Pancreas (tissue), 10 donors: ENCODE measurements around the gene MARK3. TPM values are rescaled to one million over a fixed set of nuclear protein-coding genes. Genes with fewer than 3 reads are reported as not detected.
A peak's percentile ranks its signal among the peaks of the same experiment; 100 is the strongest.

Experiments used
- ATAC-seq, 4 donors: fragments of 200-7000 bp; cut with Tn5 transposase; one replicate each; pipeline versions ENCODE4 v1.8.0 to v1.9.1; 2020; ENCODE audit warnings: mild to moderate bottlenecking in 4 of 4, moderate library complexity in 4 of 4
- DNase-seq, 6 donors: peaks; one replicate each; pipeline ENCODE4 v3.0.0-alpha.2; 2020
- FAIRE-seq: peaks from 2 replicates; lab custom pipeline; 2012; peaks lifted over from hg19 to GRCh38; lab: Jason Lieb, UNC
- H3K27ac ChIP-seq, 4 donors: fragments of 200-600 bp; sonication (generic); 1 replicate in 3 of 4; 2 replicates in 1 of 4; pipeline versions ENCODE4 v1.5.0 to v1.8.0; 2020
- H3K27me3 ChIP-seq, 4 donors: fragments of 200-600 bp; one replicate each; pipeline ENCODE4 v1.8.0; 2021
- H3K36me3 ChIP-seq, 3 donors: fragments of 200-600 bp; sonication (generic) in 1 of 3; one replicate each; pipeline versions ENCODE4 v1.5.0 to v1.8.0; 2020 to 2021
- H3K4me1 ChIP-seq, 3 donors: fragments of 200-600 bp; one replicate each; pipeline ENCODE4 v1.8.0; 2021
- H3K4me3 ChIP-seq, 4 donors: fragments of 200-600 bp; sonication (generic) in 2 of 4; one replicate each; pipeline versions ENCODE4 v1.5.0 to v1.8.0; 2020 to 2021
- H3K9me3 ChIP-seq, 4 donors: fragments of 200-600 bp; one replicate each; pipeline ENCODE4 v1.8.0; 2021
- WGBS, 2 donors: extraction: QIAGEN DNeasy Blood & Tissue Kit; methylation state at CpG; one replicate each; pipeline ENCODE4 v1.1.7; 2013; 5-methylcytosine and 5-hydroxymethylcytosine counted together
- intact Hi-C, 3 donors: fragments of 100-400 bp; cut with DNase I; formaldehyde crosslinking; loops; one replicate each; pipeline versions ENCODE4 v1.11.1 to v1.14.2; 2022
- polyA plus RNA-seq, 2 donors: library from polyadenylated mRNA; stranded (reverse); fragments of 200-250 nt; gene quantifications; one replicate each; pipeline ENCODE4 v1.2.3, GENCODE V29; 2013
- total RNA-seq, 6 donors: library from RNA; stranded (reverse); fragmentation: NEBNext Ultra II Directional in 4 of 6; extraction: Animal tissue kit (Norgen Biotek cat#: 25700) in 4 of 6; gene quantifications; one replicate each; pipeline versions ENCODE4 v1.2.1 to v1.2.4, GENCODE V29; 2021 to 2023
- TF ChIP-seq, protein P1 (sequence below), 4 donors: fragments of 200-600 bp; sonication (generic) in 3 of 4; IDR thresholded peaks; one replicate each; pipeline versions ENCODE4 v1.5.0 to v1.8.0; 2021; ENCODE audit warnings: antibody characterized with exemption in 4 of 4
- donor health status: healthy with polysubstance abuse.
- donor health status: DM: no; HTN: no; CAD: no; lungs with moderate emphysema.
- donor health status: DM: no; HTN: no; CAD: no.
- donor health status: control.
- donor health status: control.
- donor health status: Bipolar disorder and iron deficiency.
- donor health status: DM: yes; HTN: yes; CAD: no.
- donor health status: DM: no; HTN: no; CAD: no.
- donor health status: DM: no; HTN: no; CAD: no.
- donor health status: DM: yes; HTN: yes; CAD: no.

Gene MARK3
- total and polyA plus RNA-seq, 8 donors, result 35.3 to 110 (median 47.0) TPM

DNA sequence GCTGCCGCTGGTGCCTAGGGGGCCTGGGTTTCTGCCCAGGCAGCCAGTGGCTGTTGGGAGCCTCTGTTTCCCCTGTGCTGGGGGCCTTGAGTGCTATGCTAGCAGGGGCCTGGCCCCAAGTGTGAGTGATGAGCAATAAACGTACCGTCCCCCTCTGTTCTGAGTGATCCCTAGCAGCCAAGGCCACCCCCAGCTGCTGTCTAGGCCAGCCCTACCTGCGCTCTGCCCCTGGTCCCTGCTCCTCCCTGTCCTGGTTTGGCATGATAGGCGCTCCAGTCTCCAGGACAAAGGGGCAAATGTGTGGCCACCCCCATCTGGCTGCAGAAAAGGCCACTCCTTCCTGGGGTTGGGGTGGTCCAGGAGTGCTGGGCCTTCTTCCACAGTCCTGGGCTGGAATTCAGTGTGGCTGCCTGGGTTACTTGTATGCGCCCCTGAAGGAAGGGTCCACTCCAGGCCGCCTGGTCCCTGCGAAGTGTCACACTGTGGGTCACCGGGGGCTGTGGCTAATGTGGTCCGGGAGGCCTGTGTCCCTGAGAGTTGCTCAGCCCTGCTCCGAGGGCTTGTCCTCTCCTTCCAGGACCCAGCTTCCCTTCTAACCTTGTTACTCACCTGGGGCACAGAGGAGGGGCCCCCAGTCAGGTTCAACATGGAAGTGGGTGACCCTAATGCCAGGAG is 150.8 kb downstream of the MARK3 start:
- intact Hi-C loops, result no loop called here
- Histone ChIP-seq H3K36me3 (no peaks in the 10 kb centered on the region), H3K27me3 (no peaks in the 10 kb centered on the region), H3K4me1 (peaks cover 0 to 3% (median 0%) of the 10 kb centered on the region in 3 donors), H3K9me3 (no peaks in the 10 kb centered on the region), H3K27ac (no peak overlapping the region), H3K4me3 (no peak overlapping the region)
- no peak for ATAC-seq
- DNase-seq, result peak in 2 of 6 donors; percentile 20 to 58
- no peak for FAIRE-seq
- TF ChIP-seq, protein P1, sequence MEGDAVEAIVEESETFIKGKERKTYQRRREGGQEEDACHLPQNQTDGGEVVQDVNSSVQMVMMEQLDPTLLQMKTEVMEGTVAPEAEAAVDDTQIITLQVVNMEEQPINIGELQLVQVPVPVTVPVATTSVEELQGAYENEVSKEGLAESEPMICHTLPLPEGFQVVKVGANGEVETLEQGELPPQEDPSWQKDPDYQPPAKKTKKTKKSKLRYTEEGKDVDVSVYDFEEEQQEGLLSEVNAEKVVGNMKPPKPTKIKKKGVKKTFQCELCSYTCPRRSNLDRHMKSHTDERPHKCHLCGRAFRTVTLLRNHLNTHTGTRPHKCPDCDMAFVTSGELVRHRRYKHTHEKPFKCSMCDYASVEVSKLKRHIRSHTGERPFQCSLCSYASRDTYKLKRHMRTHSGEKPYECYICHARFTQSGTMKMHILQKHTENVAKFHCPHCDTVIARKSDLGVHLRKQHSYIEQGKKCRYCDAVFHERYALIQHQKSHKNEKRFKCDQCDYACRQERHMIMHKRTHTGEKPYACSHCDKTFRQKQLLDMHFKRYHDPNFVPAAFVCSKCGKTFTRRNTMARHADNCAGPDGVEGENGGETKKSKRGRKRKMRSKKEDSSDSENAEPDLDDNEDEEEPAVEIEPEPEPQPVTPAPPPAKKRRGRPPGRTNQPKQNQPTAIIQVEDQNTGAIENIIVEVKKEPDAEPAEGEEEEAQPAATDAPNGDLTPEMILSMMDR (IDR thresholded peaks at IDR 0.05), result no peak
- 84 to 92% methylated on average over 11 of the region's 11 CpGs for WGBS, 2 donors

DNA sequence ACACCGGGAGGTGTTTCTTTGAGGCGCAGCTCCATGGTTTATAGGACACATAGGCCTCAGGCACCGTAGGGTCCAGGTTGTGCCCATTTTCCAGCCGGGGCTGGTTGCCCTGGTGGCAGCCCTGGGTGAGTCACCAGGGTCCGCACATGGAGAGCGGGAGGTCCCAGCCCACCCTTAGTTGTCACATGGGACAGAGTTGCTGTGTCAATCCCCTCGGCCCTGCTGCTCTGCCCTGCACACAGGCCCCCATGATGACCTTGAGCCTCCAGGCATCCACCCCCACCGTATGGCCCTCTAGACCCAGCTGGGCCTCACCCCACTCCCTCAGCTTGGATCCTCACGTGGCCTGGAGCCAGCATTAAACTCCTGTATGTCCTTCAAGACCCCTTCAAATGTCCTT is 151.5 kb downstream of the MARK3 start:
- FAIRE-seq (no peak), DNase-seq (peak in 2 of 6 donors; percentile 33 to 51), ATAC-seq (no peak)
- TF ChIP-seq, protein P1 (IDR thresholded peaks at IDR 0.05), result no peak
- Histone ChIP-seq H3K27ac (no peak overlapping the region), H3K36me3 (no peaks in the 10 kb centered on the region), H3K9me3 (no peaks in the 10 kb centered on the region), H3K4me3 (no peak overlapping the region), H3K4me1 (peaks cover 0 to 3% (median 0%) of the 10 kb centered on the region in 3 donors), H3K27me3 (no peaks in the 10 kb centered on the region)
- 74% methylated on average over 9 of the region's 9 CpGs for WGBS, 2 donors
- intact Hi-C loops, result no loop called here

DNA sequence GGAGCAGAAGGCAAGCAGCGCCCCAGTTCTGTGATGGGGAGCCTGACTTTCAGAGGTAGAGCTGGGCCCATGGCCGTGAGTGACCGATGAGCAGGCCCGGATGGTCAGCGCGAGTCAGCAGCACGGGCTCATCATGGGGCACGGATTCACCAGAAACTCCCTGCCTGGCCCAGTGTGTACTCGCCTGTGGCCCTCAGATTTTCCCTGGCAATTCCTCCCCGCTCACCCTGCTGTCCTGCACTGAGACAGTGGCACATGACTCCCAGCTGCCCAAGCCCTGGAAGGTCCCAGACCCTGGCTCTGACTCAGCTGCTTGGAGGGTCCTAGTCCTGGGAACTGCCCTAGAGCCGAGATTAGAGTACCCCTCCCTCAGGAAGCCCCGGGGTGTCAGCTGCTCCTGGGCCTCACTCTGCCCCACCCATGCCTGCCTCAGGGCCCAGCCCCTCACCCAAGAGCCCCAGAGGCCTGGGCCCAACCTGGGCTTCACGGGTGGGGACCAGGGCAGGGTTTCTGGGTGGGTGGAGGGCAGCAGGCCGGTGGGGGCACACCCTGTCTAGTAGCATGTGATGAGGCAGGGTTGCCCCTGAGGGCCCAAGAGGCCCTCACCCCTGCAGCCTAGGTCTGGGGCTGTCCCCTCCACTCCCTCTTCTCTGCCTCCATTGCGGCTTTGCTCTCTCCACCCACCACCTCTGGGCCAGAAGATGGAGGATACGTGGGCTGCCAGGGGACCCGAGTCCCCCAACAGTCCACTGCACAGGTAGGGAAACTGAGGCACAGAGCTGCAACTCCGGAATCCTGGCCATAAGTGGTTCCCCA is 152.2 kb downstream of the MARK3 start:
- no peaks in the 10 kb centered on the region for H3K36me3 ChIP-seq
- H3K4me1 ChIP-seq, result peaks cover 0 to 3% (median 0%) of the 10 kb centered on the region in 3 donors
- no peaks in the 10 kb centered on the region for H3K27me3 ChIP-seq
- no peak overlapping the region for H3K27ac ChIP-seq
- intact Hi-C loops, result no loop called here
- DNase-seq (peak in 2 of 6 donors; percentile 32 to 72), ATAC-seq (no peak), FAIRE-seq (no peak)
- WGBS, 2 donors, result 66 to 75% methylated on average over 18 of the region's 18 CpGs
- H3K4me3 ChIP-seq, result no peak overlapping the region
- TF ChIP-seq, protein P1 (IDR thresholded peaks at IDR 0.05), result no peak
- no peaks in the 10 kb centered on the region for H3K9me3 ChIP-seq

DNA sequence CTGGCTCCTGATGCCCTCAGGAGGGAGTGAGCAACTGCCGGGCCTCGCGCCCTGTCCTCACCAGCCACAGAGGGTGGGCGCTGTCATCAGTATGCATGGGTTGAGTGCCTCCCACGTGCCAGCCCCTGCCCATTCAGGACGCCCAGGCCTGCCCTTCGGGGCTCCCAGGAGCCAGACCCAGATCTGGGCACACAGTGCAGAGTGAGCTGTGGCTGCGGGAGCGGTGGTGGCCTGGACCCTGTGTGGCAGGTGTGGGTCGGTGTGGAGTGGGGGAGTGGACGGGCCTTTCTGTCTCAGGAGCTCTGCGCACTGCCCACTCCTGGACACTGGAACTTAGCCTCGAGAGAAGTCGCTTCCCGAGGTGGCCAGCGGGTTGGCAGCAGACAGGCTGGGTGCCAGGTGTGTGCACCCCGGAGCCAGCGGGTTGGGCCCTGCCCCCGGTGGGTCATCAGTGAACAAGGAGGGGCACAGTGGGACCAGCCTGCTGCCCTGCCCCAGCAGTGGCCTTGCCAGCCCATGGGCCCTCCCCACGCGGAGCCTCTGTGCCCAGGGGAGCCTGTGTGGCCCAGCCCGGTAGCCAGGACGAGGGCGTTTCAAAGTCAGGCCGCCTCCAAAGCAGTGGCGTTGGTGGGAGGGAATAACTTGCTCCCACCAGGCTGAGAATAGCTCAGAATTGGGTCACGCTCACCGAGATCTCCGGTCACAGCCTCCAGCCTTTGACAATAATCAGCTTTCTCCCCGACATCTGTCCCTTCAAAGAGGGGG is 153.3 kb downstream of the MARK3 start:
- DNase-seq (peak in 2 of 6 donors; percentile 56 to 83), FAIRE-seq (no peak), ATAC-seq (peak; percentile 3 to 43 (median 28))
- Histone ChIP-seq H3K27me3 (no peaks in the 10 kb centered on the region), H3K4me1 (peaks cover 0 to 3% (median 0%) of the 10 kb centered on the region in 3 donors), H3K4me3 (no peak overlapping the region), H3K9me3 (no peaks in the 10 kb centered on the region), H3K36me3 (no peaks in the 10 kb centered on the region), H3K27ac (no peak overlapping the region)
- intact Hi-C loops, result no loop called here
- TF ChIP-seq, protein P1 (IDR thresholded peaks at IDR 0.05), result no peak
- 21 to 33% methylated on average over 29 to 30 of the region's 30 CpGs for WGBS, 2 donors
